IPS DF 19.7 (cell line): ENCODE data around the gene KANSL1L.

Experiments
- DNase-seq: peaks from one replicate; pipeline ENCODE4 v3.0.0-alpha.2; 2013; ENCODE audit warnings: low read depth, low spot score

The KANSL1L gene

GRCh38 chr2:210086292-210086691 lies 84.9 kb downstream of the KANSL1L start:
- no peak for DNase-seq

- DNase-seq, result no peak
These were observed 98.2 kb downstream of the KANSL1L start for GRCh38 chr2:210072922-210073509.

GRCh38 chr2:210072493-210072892 lies 98.7 kb downstream of the KANSL1L start:
- DNase-seq, result no peak

GRCh38 chr2:210063306-210063705 lies 107.9 kb downstream of the KANSL1L start:
- DNase-seq, result no peak

GRCh38 chr2:210055825-210056224 lies 115.4 kb downstream of the KANSL1L start:
- DNase-seq, result no peak

GRCh38 chr2:210054696-210055095 lies 116.5 kb downstream of the KANSL1L start:
- no peak for DNase-seq

- no peak for DNase-seq
These were observed 120.3 kb downstream of the KANSL1L start for GRCh38 chr2:210050885-210051284.

- DNase-seq, result no peak
These were observed 121.4 kb downstream of the KANSL1L start for GRCh38 chr2:210049831-210050230.

- DNase-seq, result no peak
These were observed 124.2 kb downstream of the KANSL1L start for GRCh38 chr2:210046851-210047500.

GRCh38 chr2:210038078-210038477 lies 133.1 kb downstream of the KANSL1L start:
- no peak for DNase-seq

GRCh38 chr2:210035679-210036078 lies 135.5 kb downstream of the KANSL1L start:
- no peak for DNase-seq

- no peak for DNase-seq
These were observed 137.0 kb downstream of the KANSL1L start for GRCh38 chr2:210034087-210034683.

GRCh38 chr2:210028178-210028577 lies 143.0 kb downstream of the KANSL1L start:
- DNase-seq, result no peak

- DNase-seq, result no peak
These were observed 143.6 kb downstream of the KANSL1L start for GRCh38 chr2:210027608-210028007.

- DNase-seq, result no peak
These were observed 148.4 kb downstream of the KANSL1L start for GRCh38 chr2:210022824-210023223.

GRCh38 chr2:210020138-210020537 lies 151.1 kb downstream of the KANSL1L start:
- no peak for DNase-seq

- DNase-seq, result no peak
These were observed 161.3 kb downstream of the KANSL1L start for GRCh38 chr2:210009896-210010295.

GRCh38 chr2:210009126-210009525 lies 162.1 kb downstream of the KANSL1L start:
- DNase-seq, result no peak

- DNase-seq, result no peak
These were observed 163.3 kb downstream of the KANSL1L start for GRCh38 chr2:210007895-210008294.

- DNase-seq, result no peak
These were observed 166.3 kb downstream of the KANSL1L start for GRCh38 chr2:210004881-210005280.

- DNase-seq, result no peak
These were observed 167.8 kb downstream of the KANSL1L start for GRCh38 chr2:210003359-210003758.

GRCh38 chr2:210002158-210003157 lies 168.8 kb downstream of the KANSL1L start, which contains the start of gene RPE:
RPE (plus strand) TSS chr2:210002638; CDS start chr2:210002662, 24 bp downstream.
- peak; percentile 45 for DNase-seq
